Measurements from ENCODE around the gene CPEB1. TPM values are rescaled to one million over a fixed set of nuclear protein-coding genes. Genes with fewer than 3 reads are reported as not detected.

CPEB1 gene
- total RNA-seq, 1 donor from 2014 or later, result 2.4 TPM

DNA sequence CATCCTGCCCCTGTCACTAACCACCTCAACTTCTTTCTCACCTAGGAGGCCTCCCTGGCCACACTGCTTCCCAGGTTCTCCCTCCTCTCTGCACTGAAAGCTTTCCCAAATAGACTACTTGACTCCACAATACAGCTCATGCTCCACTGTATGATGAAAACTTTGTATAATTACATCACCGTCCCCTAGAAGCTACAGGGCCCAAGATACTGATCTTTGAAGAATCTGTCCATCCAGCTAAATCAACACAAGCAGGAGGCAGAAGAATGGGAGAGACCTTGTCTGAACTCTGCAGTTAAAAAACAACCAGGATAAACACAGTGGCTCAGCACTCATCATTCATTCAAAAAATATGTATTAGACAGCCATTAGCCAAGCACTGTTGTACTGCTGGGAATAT lies 80.5 kb downstream of the CPEB1 start:
- no peak for DNase-seq (ENCODE audit: low spot score in 2 of 2)
- intact Hi-C loops (cut with DNase I), result no loop called here
- Histone ChIP-seq H3K9me3 (no peaks in the 10 kb centered on the region), H3K4me1 (peaks cover 0 to 6% of the 10 kb centered on the region in 2 donors), H3K27me3 (no peaks in the 10 kb centered on the region), H3K27ac (no peak overlapping the region), H3K36me3 (no peaks in the 10 kb centered on the region), H3K4me3 (no peak overlapping the region)
- TF ChIP-seq, protein P1, sequence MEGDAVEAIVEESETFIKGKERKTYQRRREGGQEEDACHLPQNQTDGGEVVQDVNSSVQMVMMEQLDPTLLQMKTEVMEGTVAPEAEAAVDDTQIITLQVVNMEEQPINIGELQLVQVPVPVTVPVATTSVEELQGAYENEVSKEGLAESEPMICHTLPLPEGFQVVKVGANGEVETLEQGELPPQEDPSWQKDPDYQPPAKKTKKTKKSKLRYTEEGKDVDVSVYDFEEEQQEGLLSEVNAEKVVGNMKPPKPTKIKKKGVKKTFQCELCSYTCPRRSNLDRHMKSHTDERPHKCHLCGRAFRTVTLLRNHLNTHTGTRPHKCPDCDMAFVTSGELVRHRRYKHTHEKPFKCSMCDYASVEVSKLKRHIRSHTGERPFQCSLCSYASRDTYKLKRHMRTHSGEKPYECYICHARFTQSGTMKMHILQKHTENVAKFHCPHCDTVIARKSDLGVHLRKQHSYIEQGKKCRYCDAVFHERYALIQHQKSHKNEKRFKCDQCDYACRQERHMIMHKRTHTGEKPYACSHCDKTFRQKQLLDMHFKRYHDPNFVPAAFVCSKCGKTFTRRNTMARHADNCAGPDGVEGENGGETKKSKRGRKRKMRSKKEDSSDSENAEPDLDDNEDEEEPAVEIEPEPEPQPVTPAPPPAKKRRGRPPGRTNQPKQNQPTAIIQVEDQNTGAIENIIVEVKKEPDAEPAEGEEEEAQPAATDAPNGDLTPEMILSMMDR (IDR thresholded peaks at IDR 0.05), result no peak

DNA sequence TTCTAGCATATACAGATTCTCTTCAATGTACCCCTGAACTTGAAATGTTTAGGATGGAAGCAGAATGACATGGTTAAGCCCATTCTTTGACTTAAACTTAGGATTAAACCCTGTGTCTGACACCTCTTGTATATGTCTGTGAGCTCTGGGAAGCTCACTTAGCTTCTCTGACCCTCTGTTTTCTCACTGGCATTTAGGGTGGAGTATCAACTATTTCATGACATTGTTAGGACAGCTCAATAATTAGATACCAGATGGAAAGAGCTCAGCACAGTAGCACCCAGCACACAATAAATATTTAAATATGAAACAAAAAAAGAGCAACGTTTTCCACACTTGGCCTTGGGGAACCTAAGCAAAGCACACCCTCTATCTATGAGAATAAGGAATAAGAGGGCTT lies 88.7 kb downstream of the CPEB1 start:
- TF ChIP-seq, protein P1 (IDR thresholded peaks at IDR 0.05), result no peak
- DNase-seq (ENCODE audit: low spot score in 2 of 2), result no peak
- no peaks in the 10 kb centered on the region for H3K9me3 ChIP-seq
- H3K4me3 ChIP-seq, result no peak overlapping the region
- no peaks in the 10 kb centered on the region for H3K27me3 ChIP-seq
- H3K36me3 ChIP-seq, result peaks cover 0 to 8% of the 10 kb centered on the region in 2 donors
- H3K4me1 ChIP-seq, result no peaks in the 10 kb centered on the region
- no peak overlapping the region for H3K27ac ChIP-seq
- intact Hi-C loops (cut with DNase I), result no loop called here

DNA sequence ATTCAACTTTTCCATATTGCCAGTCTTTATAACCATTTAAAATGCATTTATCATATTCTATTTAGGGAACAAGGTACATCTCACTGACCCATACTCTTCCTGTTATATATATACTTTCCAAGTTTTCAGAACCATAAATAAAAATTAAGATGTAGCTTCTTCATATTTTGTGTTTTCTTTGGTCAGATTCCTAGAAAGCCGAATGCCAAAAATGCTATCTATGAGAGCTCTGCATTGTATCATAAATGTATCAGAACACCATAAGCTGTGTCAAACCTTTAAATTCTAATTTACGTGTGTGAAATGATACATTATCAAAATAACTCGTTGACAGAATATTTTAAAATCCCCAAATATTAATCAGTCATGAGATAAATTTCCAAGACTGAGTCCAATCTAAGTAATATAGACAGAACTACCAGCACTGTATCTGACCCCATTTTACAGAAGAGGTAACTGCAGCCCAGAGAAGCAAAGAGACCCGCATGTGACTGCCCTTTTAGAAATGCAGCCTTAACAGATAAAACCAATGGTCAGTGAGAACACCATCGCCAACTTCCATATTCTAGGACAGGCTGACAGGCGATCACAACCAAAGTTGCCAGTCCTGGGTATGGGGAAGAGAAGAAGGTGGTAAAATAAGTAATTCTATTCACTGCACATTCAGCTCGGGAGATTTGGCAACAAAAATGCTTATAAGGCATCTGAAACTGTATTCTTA lies 90.7 kb downstream of the CPEB1 start:
- Histone ChIP-seq H3K4me3 (no peak overlapping the region), H3K4me1 (no peaks in the 10 kb centered on the region), H3K9me3 (no peaks in the 10 kb centered on the region), H3K27me3 (no peaks in the 10 kb centered on the region), H3K27ac (no peak overlapping the region), H3K36me3 (peaks cover 0 to 11% of the 10 kb centered on the region in 2 donors)
- DNase-seq (ENCODE audit: low spot score in 2 of 2), result no peak
- intact Hi-C loops (cut with DNase I), result no loop called here
- TF ChIP-seq, protein P1 (IDR thresholded peaks at IDR 0.05), result no peak

DNA sequence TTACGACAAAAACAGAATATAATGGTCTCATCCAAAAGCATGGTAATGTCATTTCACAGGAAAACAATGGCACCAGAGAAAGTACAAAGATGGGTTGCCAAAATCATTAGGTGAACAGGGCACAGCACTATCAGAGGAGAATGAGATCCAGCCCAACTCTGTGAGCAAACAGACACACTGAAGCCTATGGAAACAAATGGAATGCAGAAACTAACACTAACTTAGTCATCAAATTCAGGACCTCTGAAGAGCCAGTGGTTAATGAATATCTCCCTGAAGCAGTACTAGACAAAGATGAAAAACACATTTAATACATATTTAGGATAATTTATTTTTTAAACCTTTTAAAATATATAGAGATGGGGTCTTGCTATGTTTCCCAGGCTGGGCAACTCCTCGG lies 92.3 kb downstream of the CPEB1 start:
- Histone ChIP-seq H3K4me3 (no peak overlapping the region), H3K36me3 (peaks cover 0 to 21% of the 10 kb centered on the region in 2 donors), H3K9me3 (no peaks in the 10 kb centered on the region), H3K27ac (no peak overlapping the region), H3K4me1 (no peaks in the 10 kb centered on the region), H3K27me3 (no peaks in the 10 kb centered on the region)
- intact Hi-C loops (cut with DNase I), result no loop called here
- DNase-seq (ENCODE audit: low spot score in 2 of 2), result no peak
- TF ChIP-seq, protein P1 (IDR thresholded peaks at IDR 0.05), result no peak

DNA sequence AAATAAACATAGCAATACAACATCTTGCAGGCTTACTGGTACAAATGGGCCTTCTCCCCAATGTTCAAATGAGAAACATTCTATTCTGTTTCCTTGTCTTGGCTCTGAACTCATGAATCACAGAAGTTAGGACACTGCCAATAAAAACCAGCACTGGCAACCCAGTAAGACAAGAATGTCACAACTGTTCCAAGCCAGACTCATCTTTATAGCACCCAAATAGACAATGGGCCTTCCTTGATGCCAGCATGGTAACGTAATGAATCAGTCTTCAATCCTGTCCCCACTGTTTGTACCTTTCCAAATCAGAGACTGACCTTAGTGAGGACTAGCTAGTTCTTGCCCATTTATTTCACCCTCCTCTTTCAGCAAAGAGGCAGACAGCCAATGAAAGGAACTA lies 92.8 kb downstream of the CPEB1 start:
- TF ChIP-seq, protein P1 (IDR thresholded peaks at IDR 0.05), result no peak
- Histone ChIP-seq H3K27ac (no peak overlapping the region), H3K4me1 (no peaks in the 10 kb centered on the region), H3K27me3 (no peaks in the 10 kb centered on the region), H3K9me3 (no peaks in the 10 kb centered on the region), H3K36me3 (peaks cover 0 to 25% of the 10 kb centered on the region in 2 donors), H3K4me3 (no peak overlapping the region)
- intact Hi-C loops (cut with DNase I), result no loop called here
- DNase-seq (ENCODE audit: low spot score in 2 of 2), result no peak

Measured in ascending aorta (tissue), 2 donors.